ENCODE results near the gene LRRC17. TPM values are rescaled to one million over a fixed set of nuclear protein-coding genes. Genes with fewer than 3 reads are reported as not detected.

Gene LRRC17
- total and polyA plus RNA-seq, 8 donors = 0.76 to 2.7 (median 1.9) TPM

GRCh38 chr7:102927312-102927933 is 14.6 kb downstream of the LRRC17 start:
- no peak for TF ChIP-seq CTCF (IDR thresholded peaks at IDR 0.05)
- Histone ChIP-seq H3K4me3 (no peak overlapping the region), H3K4me1 (no peaks in the 10 kb centered on the region), H3K27ac (no peak overlapping the region), H3K36me3 (no peaks in the 10 kb centered on the region), H3K27me3 (no peaks in the 10 kb centered on the region), H3K9me3 (no peaks in the 10 kb centered on the region)
- no peak for ATAC-seq
- 24 to 25% methylated on average over 2 of the region's 2 CpGs for WGBS, 2 donors
- intact Hi-C loops (cut with DNase I) = no loop called here
- no peak for FAIRE-seq
- no peak for DNase-seq

- no peak overlapping the region for H3K27ac ChIP-seq
- no peak for DNase-seq
- no peak for FAIRE-seq
These were observed 19.0 kb downstream of the LRRC17 start for GRCh38 chr7:102931757-102932156.

GRCh38 chr7:102933763-102934162 is 21.0 kb downstream of the LRRC17 start:
- Histone ChIP-seq H3K36me3 (no peaks in the 10 kb centered on the region), H3K27me3 (no peaks in the 10 kb centered on the region), H3K4me3 (no peak overlapping the region), H3K27ac (no peak overlapping the region), H3K9me3 (no peaks in the 10 kb centered on the region), H3K4me1 (peaks cover 0 to 9% (median 6%) of the 10 kb centered on the region in 3 donors)
- no peak for TF ChIP-seq CTCF (IDR thresholded peaks at IDR 0.05)
- intact Hi-C loops (cut with DNase I) = no loop called here
- ATAC-seq (peak in 3 of 4 donors; percentile 62 to 79 (median 66)), FAIRE-seq (no peak), DNase-seq (peak in 2 of 6 donors; percentile 9 to 26)
- 89 to 91% methylated on average over 15 of the region's 15 CpGs for WGBS, 2 donors

More at GRCh38 chr7:102931757-102932156, 19.0 kb downstream of the LRRC17 start:
- WGBS, 2 donors = 36% methylated on average over 1 of the region's 1 CpG
- intact Hi-C loops (cut with DNase I) = no loop called here
- TF ChIP-seq CTCF (IDR thresholded peaks at IDR 0.05) = no peak
- no peaks in the 10 kb centered on the region for H3K4me1 ChIP-seq
- H3K9me3 ChIP-seq = no peaks in the 10 kb centered on the region
- ATAC-seq = no peak
- no peaks in the 10 kb centered on the region for H3K36me3 ChIP-seq
- H3K4me3 ChIP-seq = no peak overlapping the region
- no peaks in the 10 kb centered on the region for H3K27me3 ChIP-seq

GRCh38 chr7:102934239-102934638 is 21.4 kb downstream of the LRRC17 start:
- FAIRE-seq = no peak
- no peaks in the 10 kb centered on the region for H3K9me3 ChIP-seq
- DNase-seq = no peak
- ATAC-seq = no peak
- no peaks in the 10 kb centered on the region for H3K27me3 ChIP-seq
- H3K27ac ChIP-seq = no peak overlapping the region
- 61 to 77% methylated on average over 8 of the region's 8 CpGs for WGBS, 2 donors
- H3K36me3 ChIP-seq = no peaks in the 10 kb centered on the region
- peaks cover 0 to 9% (median 6%) of the 10 kb centered on the region in 3 donors for H3K4me1 ChIP-seq
- H3K4me3 ChIP-seq = no peak overlapping the region
- intact Hi-C loops (cut with DNase I) = no loop called here
- no peak for TF ChIP-seq CTCF (IDR thresholded peaks at IDR 0.05)

GRCh38 chr7:102934701-102935100 is 21.9 kb downstream of the LRRC17 start:
- no peak overlapping the region for H3K27ac ChIP-seq
- 83 to 89% methylated on average over 3 of the region's 3 CpGs for WGBS, 2 donors
- no peaks in the 10 kb centered on the region for H3K36me3 ChIP-seq
- H3K9me3 ChIP-seq = no peaks in the 10 kb centered on the region
- intact Hi-C loops (cut with DNase I) = no loop called here
- FAIRE-seq = no peak
- DNase-seq = no peak
- H3K27me3 ChIP-seq = no peaks in the 10 kb centered on the region
- no peak for ATAC-seq
- TF ChIP-seq CTCF (IDR thresholded peaks at IDR 0.05) = no peak
- H3K4me3 ChIP-seq = no peak overlapping the region
- peaks cover 0 to 9% (median 6%) of the 10 kb centered on the region in 3 donors for H3K4me1 ChIP-seq

Data from pancreas (tissue), 10 donors.